NT2/D1 (cell line): ENCODE data around the gene MFNG.
"Not testable (repeated sequence)": the region's sequence is repeated elsewhere in the genome, so short reads cannot be mapped to it uniquely, and the experiment has no call there.

Experiments
- DNase-seq: peaks from one replicate; pipeline ENCODE4 v3.0.0-alpha.2; 2011; ENCODE audit warnings: low read depth, low spot score
- H3K27me3 ChIP-seq: 2 replicates; pipeline ENCODE4 v1.6.0; 2011; ENCODE audit warnings: mild to moderate bottlenecking; ENCODE audit not compliant: insufficient read length, insufficient read depth
- H3K36me3 ChIP-seq: 2 replicates; pipeline ENCODE4 v1.6.1; 2011; ENCODE audit warnings: mild to moderate bottlenecking, low read length, mixed read lengths; ENCODE audit not compliant: insufficient read depth, insufficient read length
- H3K4me1 ChIP-seq: 2 replicates; pipeline ENCODE4 v1.5.1; 2011; ENCODE audit not compliant: insufficient read depth, insufficient read length
- H3K4me3 ChIP-seq: 2 replicates; pipeline ENCODE4 v1.5.1; 2011; ENCODE audit warnings: low read depth; ENCODE audit not compliant: insufficient read length
- H3K9ac ChIP-seq: 2 replicates; pipeline ENCODE4 v1.6.0; 2011; ENCODE audit warnings: low read depth; ENCODE audit not compliant: insufficient read length
- H3K9me3 ChIP-seq: 2 replicates; pipeline ENCODE4 v1.5.1; 2011; ENCODE audit warnings: mild to moderate bottlenecking, low read length; ENCODE audit not compliant: insufficient read depth
- SUZ12 ChIP-seq: IDR thresholded peaks from 2 replicates; pipeline ENCODE4 v1.6.1; 2011; ENCODE audit not compliant: insufficient read length, insufficient read depth; ENCODE audit errors: extremely low read depth
- YY1 ChIP-seq: IDR thresholded peaks from 2 replicates; pipeline ENCODE4 v1.6.1; 2011; ENCODE audit not compliant: insufficient read length, insufficient read depth
- ZNF274 ChIP-seq: IDR thresholded peaks from 2 replicates; pipeline ENCODE4 v1.6.1; 2011; ENCODE audit warnings: mild to moderate bottlenecking, low read depth, low read length

The MFNG gene

DNA sequence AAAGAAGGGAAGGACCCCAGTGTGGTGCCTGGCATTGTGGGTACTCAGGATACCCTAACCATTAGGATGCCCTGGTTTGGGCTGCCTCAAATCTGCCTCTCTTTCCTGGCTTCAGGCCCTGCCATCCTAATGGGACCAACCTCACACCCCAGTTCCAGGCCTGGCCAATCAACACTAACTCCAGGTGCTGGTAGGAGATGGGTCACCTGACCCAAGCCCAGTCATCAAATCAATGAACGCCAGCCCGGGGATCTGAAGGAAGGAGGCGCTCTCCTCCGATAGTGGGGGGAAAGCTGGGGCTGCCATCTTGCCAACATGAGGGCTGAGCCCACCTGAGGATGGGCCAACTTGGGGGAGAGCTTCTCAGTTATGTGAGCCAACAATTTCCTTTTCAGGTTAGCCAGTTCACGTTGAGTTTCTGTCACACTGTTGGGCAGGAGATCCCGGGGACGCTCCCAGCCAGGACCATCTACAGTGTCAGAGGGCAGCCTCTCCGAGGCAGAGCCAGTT is 12.7 kb downstream of the MFNG start:
- Histone ChIP-seq H3K27me3 (no peaks in the 10 kb centered on the region), H3K36me3 (no peaks in the 10 kb centered on the region), H3K4me1 (peaks cover 7% of the 10 kb centered on the region), H3K9me3 (no peaks in the 10 kb centered on the region), H3K9ac (no peak overlapping the region), H3K4me3 (no peak overlapping the region)
- DNase-seq = no peak
- TF ChIP-seq SUZ12 = no peak
- no peak for TF ChIP-seq ZNF274
- TF ChIP-seq YY1 = no peak

DNA sequence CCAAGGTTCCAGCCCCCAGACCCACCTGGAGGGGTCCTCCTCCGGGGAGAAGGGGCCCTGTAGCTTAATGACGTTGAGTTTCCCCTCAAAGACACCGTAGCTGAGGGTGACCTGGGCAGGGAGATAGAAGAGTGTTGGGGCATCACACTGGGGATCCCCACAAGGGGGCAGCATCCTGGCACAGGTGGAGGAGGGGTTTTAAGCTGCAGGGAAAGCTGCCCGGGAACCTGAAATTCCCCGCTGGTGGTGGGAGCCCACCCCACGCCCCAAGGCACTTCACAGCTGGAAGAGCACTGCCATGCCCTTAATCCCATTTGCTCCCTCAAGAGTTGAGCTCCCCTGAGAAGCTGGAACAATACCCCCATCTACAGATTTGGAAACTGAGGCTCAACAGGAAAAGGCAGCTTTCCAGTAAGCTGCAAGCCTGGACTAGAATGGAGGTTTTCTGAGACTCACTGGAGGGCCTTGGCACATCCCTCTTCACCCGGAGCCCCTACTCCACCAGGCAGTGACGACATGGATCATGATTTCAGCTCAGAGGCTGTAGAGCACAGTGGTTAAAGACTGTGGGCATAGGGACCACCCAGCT is 13.7 kb downstream of the MFNG start:
- no peak for DNase-seq
- no peaks in the 10 kb centered on the region for H3K36me3 ChIP-seq
- no peak overlapping the region for H3K4me3 ChIP-seq
- H3K4me1 ChIP-seq = peaks cover 7% of the 10 kb centered on the region
- H3K9ac ChIP-seq = no peak overlapping the region
- H3K27me3 ChIP-seq = no peaks in the 10 kb centered on the region
- H3K9me3 ChIP-seq = no peaks in the 10 kb centered on the region
- TF ChIP-seq YY1 (no peak), ZNF274 (no peak), SUZ12 (no peak)

DNA sequence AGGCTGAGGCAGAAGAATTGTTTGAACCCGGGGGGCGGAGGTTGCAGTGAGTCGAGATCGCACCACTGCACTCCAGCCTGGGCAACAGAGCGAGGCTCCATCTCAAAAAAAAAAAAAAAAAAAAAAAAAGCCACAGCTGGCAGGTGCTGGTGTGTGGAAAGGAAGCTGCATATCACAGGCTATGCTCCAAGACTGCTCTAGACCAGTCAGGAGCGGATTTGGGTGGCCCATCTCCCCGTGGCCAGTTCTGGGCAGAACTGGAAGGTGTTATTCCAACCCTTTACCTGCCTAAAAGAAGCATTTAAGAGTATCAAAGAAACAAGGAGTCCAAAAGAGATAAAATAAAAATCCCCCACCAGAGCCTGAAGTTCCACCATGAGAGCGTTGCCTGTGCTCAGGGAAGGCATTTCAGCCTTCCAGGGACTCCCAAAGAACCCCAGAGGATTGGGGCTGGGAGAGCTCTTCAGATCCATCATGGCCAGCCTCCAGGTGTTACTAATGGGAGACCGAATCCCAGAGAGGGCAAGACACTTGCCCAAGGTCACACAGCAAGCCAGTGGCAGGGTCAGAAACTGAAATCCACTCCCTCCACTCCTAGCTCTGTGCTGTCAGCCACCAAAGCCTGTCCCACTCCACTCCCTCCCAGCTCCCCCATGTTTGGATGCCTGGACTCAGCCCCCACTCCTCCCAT is 14.3 kb downstream of the MFNG start:
- TF ChIP-seq SUZ12 (no peak), ZNF274 (no peak), YY1 (no peak)
- Histone ChIP-seq H3K4me3 (no peak overlapping the region), H3K27me3 (no peaks in the 10 kb centered on the region), H3K9me3 (no peaks in the 10 kb centered on the region), H3K9ac (no peak overlapping the region), H3K36me3 (no peaks in the 10 kb centered on the region), H3K4me1 (peaks cover 7% of the 10 kb centered on the region)
- DNase-seq = no peak

DNA sequence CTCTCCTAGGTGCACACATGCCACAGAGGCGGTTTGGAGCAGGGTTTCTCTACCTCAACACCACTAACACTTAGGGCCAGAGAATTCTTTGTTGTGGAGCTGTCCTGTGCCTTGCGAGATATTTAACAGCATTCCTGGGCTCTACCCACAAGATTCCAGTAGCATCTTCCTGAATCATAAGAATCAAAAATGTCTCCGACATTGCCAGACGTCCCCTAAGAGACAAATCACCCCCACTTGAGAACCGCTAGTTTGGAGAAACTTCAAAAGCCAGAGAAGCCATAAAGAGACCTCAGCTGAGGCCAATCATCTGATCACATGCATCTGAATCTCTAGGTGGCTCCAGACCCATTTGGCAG is 16.1 kb downstream of the MFNG start:
- Histone ChIP-seq H3K4me1 (peaks cover 7% of the 10 kb centered on the region), H3K9me3 (no peaks in the 10 kb centered on the region), H3K27me3 (no peaks in the 10 kb centered on the region), H3K36me3 (no peaks in the 10 kb centered on the region), H3K9ac (no peak overlapping the region), H3K4me3 (no peak overlapping the region)
- TF ChIP-seq YY1 (no peak), ZNF274 (no peak), SUZ12 (no peak)
- DNase-seq = no peak

DNA sequence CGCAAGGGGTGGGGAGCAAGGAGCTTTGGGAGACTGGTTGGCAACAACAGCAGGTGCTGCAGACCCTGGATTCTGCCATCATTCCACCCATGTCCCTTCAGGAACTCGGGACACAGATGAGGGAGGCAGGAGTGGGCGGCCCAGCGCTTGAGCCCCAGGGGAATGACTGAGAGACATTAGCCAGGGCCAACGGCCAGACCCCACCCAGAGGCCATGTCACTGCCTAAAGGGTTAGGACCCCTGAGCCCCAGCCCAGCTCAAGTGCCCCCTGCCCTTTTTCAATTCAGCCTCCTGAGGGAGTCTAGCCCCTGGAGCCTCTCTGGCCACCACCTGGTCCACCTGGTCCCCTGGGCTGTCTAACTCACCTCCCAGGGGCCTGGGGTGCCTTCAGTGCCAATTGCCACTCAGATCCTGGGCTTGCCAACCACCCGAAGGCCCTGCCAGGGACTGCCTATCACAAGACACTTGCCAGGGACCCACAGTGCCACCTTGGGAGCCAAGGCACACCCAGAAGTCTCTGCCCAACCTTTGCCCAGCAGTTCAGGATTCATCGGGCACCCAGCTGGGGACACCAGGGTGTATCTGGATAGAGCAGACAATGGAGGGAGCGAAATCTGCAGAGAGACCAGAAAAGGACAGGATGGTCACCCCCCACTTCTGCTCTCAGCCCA is 16.6 kb downstream of the MFNG start:
- peaks cover 7% of the 10 kb centered on the region for H3K4me1 ChIP-seq
- no peak for DNase-seq
- no peak overlapping the region for H3K4me3 ChIP-seq
- H3K9me3 ChIP-seq = no peaks in the 10 kb centered on the region
- TF ChIP-seq YY1 = no peak
- no peak for TF ChIP-seq SUZ12
- no peak for TF ChIP-seq ZNF274
- no peak overlapping the region for H3K9ac ChIP-seq
- H3K36me3 ChIP-seq = no peaks in the 10 kb centered on the region
- no peaks in the 10 kb centered on the region for H3K27me3 ChIP-seq

DNA sequence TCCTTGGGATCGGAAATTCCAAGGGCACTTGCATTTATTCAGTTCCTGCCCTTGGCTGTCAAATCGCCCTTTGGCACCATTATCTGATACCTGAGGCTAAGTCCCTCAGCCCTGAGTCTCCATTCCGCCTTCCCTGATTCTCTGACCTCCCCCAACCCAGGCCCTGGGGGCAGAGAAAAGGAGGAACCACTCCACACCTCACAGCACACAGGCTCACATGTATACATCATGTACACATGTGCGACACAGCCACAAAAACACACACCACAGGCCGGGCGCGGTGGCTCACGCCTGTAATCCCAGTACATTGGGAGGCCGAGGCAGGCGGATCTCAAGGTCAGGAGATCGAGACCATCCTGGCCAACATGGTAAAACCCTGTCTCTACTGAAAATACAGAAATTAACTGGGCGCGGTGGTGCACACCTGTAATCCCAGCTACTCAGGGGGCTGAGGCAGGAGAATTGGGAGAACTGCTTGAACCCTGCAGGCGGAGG is 17.9 kb downstream of the MFNG start:
- H3K4me1 ChIP-seq, H3K36me3 ChIP-seq, DNase-seq, H3K9me3 ChIP-seq, H3K9ac ChIP-seq, H3K4me3 ChIP-seq, H3K27me3 ChIP-seq: not testable (repeated sequence)

DNA sequence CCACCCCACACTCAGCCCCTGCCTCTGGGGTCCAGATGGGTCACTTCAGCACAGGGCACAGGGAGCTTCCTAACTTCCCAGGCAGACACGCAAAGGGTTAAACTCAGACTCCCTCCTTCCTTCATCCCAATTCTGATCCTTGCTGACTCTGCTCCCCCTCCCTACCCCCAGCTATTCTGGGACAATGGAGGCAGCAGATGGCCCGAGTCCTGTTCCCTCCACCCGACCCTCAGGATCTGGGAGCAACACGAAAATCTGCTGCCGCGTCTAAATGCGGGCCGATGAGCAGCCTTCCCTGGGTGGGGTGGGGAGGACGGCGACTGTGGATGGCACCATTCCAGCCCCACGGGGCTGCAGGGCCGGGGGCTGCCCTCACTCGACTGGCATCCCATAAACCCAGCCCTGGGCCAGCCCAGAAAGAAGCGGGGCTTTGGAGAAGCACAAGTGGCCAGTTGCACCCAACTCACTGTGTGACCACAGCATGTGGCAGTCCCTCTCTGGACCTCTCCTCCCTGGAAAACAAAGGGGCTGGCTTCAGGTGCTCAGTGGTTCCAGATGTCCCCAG is 18.7 kb downstream of the MFNG start:
- TF ChIP-seq YY1 = no peak
- TF ChIP-seq ZNF274 = no peak
- TF ChIP-seq SUZ12 = no peak
- Histone ChIP-seq H3K9me3 (no peaks in the 10 kb centered on the region), H3K9ac (no peak overlapping the region), H3K36me3 (no peaks in the 10 kb centered on the region), H3K4me3 (no peak overlapping the region), H3K4me1 (peaks cover 3% of the 10 kb centered on the region), H3K27me3 (no peaks in the 10 kb centered on the region)
- DNase-seq = no peak
